IMR-90 (cell line): ENCODE results near the gene ANKMY2. TPM values are rescaled to one million over a fixed set of nuclear protein-coding genes. Genes with fewer than 3 reads are reported as not detected.

Source experiments
- ATAC-seq: fragments of 200-7000 bp; cut with Tn5 transposase; 2 replicates; pipeline ENCODE4 v1.9.1; 2020; ENCODE audit warnings: low read depth, mild to moderate bottlenecking, moderate library complexity
- BruUV-seq: library from RNA; stranded (reverse); fragments of 400-500 nt; replicated peaks from 2 replicates; lab custom pipeline; 2021; lab: Mats Ljungman, UMichigan
- CTCF ChIA-PET: fragments of 300-600 bp; formaldehyde crosslinking; extraction: SDS; loops from one replicate; lab custom pipeline; 2021; ENCODE audit warnings: antibody characterized with exemption; lab: Yijun Ruan, JAX
- POLR2A ChIA-PET: fragments of 300-600 bp; sonication (Branson Sonifier 250); formaldehyde crosslinking; loops from one replicate; lab custom pipeline; 2022; ENCODE audit warnings: antibody characterized with exemption; ENCODE audit not compliant: unreplicated experiment; lab: Charles Lee
- DNase-seq: peaks from one replicate; pipeline ENCODE4 v3.0.0; 2013
- H2AFZ ChIP-seq: replicated peaks from 2 replicates; pipeline ENCODE3; 2013; ENCODE audit warnings: low read length, mild to moderate bottlenecking; ENCODE audit not compliant: poor library complexity
- H2AK5ac ChIP-seq: 2 replicates; pipeline ENCODE4 v1.6.1; 2013; ENCODE audit warnings: low read depth, low read length, inconsistent platforms
- H2AK9ac ChIP-seq: replicated peaks from 2 replicates; pipeline ENCODE3; 2013; ENCODE audit warnings: mild to moderate bottlenecking, low read depth, low read length, moderate library complexity; ENCODE audit not compliant: poor library complexity
- H2BK120ac ChIP-seq: 2 replicates; pipeline ENCODE4 v1.6.1; 2013; ENCODE audit warnings: low read depth, low read length, inconsistent platforms
- H2BK15ac ChIP-seq: 3 replicates; pipeline ENCODE4 v1.6.1; 2013; ENCODE audit warnings: low read depth, low read length, inconsistent platforms
- H2BK20ac ChIP-seq: 2 replicates; pipeline ENCODE4 v1.6.1; 2013; ENCODE audit warnings: low read depth, mild to moderate bottlenecking, inconsistent platforms, low read length, moderate library complexity
- H2BK5ac ChIP-seq: 2 replicates; pipeline ENCODE4 v1.6.1; 2013; ENCODE audit warnings: mild to moderate bottlenecking, low read depth, low read length, inconsistent platforms; ENCODE audit not compliant: poor library complexity, severe bottlenecking
- H3K14ac ChIP-seq: replicated peaks from 2 replicates; pipeline ENCODE4 v1.6.1; 2013; ENCODE audit warnings: low read depth, low read length, inconsistent platforms
- H3K18ac ChIP-seq: 2 replicates; pipeline ENCODE4 v1.6.1; 2013; ENCODE audit warnings: low read depth, low read length, control low read depth
- H3K23ac ChIP-seq: 2 replicates; pipeline ENCODE4 v1.6.1; 2013; ENCODE audit warnings: low read depth, low read length, inconsistent platforms
- H3K27ac ChIP-seq: 2 replicates; pipeline ENCODE4 v1.5.1; 2013; ENCODE audit warnings: mild to moderate bottlenecking, control low read depth, low read length; ENCODE audit not compliant: insufficient read depth
- H3K27me3 ChIP-seq: 2 replicates; pipeline ENCODE4 v1.6.1; 2013; ENCODE audit warnings: low read length; ENCODE audit not compliant: control insufficient read depth, insufficient read depth
- H3K36me3 ChIP-seq: 2 replicates; pipeline ENCODE4 v1.6.1; 2013; ENCODE audit warnings: low read length, mixed read lengths; ENCODE audit not compliant: control insufficient read depth, insufficient read depth
- H3K4ac ChIP-seq: 2 replicates; pipeline ENCODE4 v1.6.1; 2013; ENCODE audit warnings: low read depth, low read length, inconsistent platforms
- H3K4me1 ChIP-seq: 2 replicates; pipeline ENCODE4 v1.6.1; 2013; ENCODE audit warnings: low read length, mixed read lengths; ENCODE audit not compliant: control insufficient read depth, insufficient read depth
- H3K4me2 ChIP-seq: 2 replicates; pipeline ENCODE4 v1.6.1; 2013; ENCODE audit warnings: low read depth, mild to moderate bottlenecking, control low read depth, low read length, moderate library complexity
- H3K4me3 ChIP-seq: 2 replicates; pipeline ENCODE4 v1.5.1; 2013; ENCODE audit warnings: low read depth, mild to moderate bottlenecking, control low read depth, low read length, moderate library complexity; ENCODE audit not compliant: insufficient read depth
- H3K56ac ChIP-seq: 2 replicates; pipeline ENCODE4 v1.6.1; 2013; ENCODE audit warnings: low read length, inconsistent platforms; ENCODE audit not compliant: insufficient read depth; ENCODE audit errors: extremely low read depth
- H3K79me1 ChIP-seq, 2 experiments: 2 replicates each; pipeline ENCODE4 v1.6.1; 2013; ENCODE audit warnings: low read length in 2 of 2, inconsistent platforms in 1 of 2, low read depth in 1 of 2
- H3K9ac ChIP-seq: 2 replicates; pipeline ENCODE4 v1.6.1; 2013; ENCODE audit warnings: low read depth, low read length, control low read depth
- H3K9me1 ChIP-seq: 2 replicates; pipeline ENCODE4 v1.6.1; 2013; ENCODE audit warnings: low read length, inconsistent platforms; ENCODE audit not compliant: insufficient read depth
- H3K9me3 ChIP-seq: 2 replicates; pipeline ENCODE4 v1.6.1; 2013; ENCODE audit warnings: low read length; ENCODE audit not compliant: control insufficient read depth, insufficient read depth
- H4K20me1 ChIP-seq: 2 replicates; pipeline ENCODE4 v1.6.1; 2013; ENCODE audit warnings: low read length, inconsistent platforms; ENCODE audit not compliant: insufficient read depth
- H4K5ac ChIP-seq: 2 replicates; pipeline ENCODE4 v1.6.1; 2013; ENCODE audit warnings: mild to moderate bottlenecking, low read depth, low read length, control low read depth
- H4K8ac ChIP-seq, 2 experiments: 2 replicates each; pipeline ENCODE4 v1.6.1; 2013; ENCODE audit warnings: low read depth in 2 of 2, low read length in 2 of 2, control low read depth in 1 of 2, inconsistent platforms in 1 of 2
- H4K91ac ChIP-seq: 2 replicates; pipeline ENCODE4 v1.6.1; 2013; ENCODE audit warnings: low read depth, low read length, inconsistent platforms; ENCODE audit not compliant: insufficient read depth
- BHLHE40 ChIP-seq: fragments of 150-350 bp; IDR thresholded peaks from 2 replicates; pipeline ENCODE4 v1.6.1; 2016; ENCODE audit warnings: mild to moderate bottlenecking, low read depth, low read length
- CEBPB ChIP-seq: IDR thresholded peaks from 2 replicates; pipeline ENCODE4 v1.6.1; 2012; ENCODE audit warnings: low read depth, low read length, improper control_type of control experiment
- CHD1 ChIP-seq: IDR thresholded peaks from 2 replicates; pipeline ENCODE4 v1.6.1; 2012; ENCODE audit warnings: low read depth, low read length, improper control_type of control experiment
- FOS ChIP-seq: fragments of 150-350 bp; IDR thresholded peaks from 2 replicates; pipeline ENCODE4 v1.6.1; 2016; ENCODE audit warnings: low read depth, low read length
- MAFK ChIP-seq: IDR thresholded peaks from 2 replicates; pipeline ENCODE4 v1.6.1; 2012; ENCODE audit warnings: low read depth, low read length, improper control_type of control experiment
- MAZ ChIP-seq: IDR thresholded peaks from 2 replicates; pipeline ENCODE4 v1.6.1; 2012; ENCODE audit warnings: low read depth, mild to moderate bottlenecking, low read length, improper control_type of control experiment, moderate library complexity, borderline replicate concordance
- MXI1 ChIP-seq: IDR thresholded peaks from 2 replicates; pipeline ENCODE4 v1.6.1; 2012; ENCODE audit warnings: low read depth, mild to moderate bottlenecking, low read length, moderate library complexity, borderline replicate concordance
- NFE2L2 ChIP-seq: fragments of 150-350 bp; IDR thresholded peaks from 2 replicates; pipeline ENCODE4 v1.6.1; 2016; ENCODE audit warnings: low read depth, mild to moderate bottlenecking, low read length
- POLR2A ChIP-seq: IDR thresholded peaks from 2 replicates; pipeline ENCODE4 v1.6.1; 2012; ENCODE audit warnings: mild to moderate bottlenecking, low read depth, low read length
- RAD21 ChIP-seq: IDR thresholded peaks from 2 replicates; pipeline ENCODE4 v1.6.1; 2012; ENCODE audit warnings: low read length, improper control_type of control experiment
- RCOR1 ChIP-seq: IDR thresholded peaks from 2 replicates; pipeline ENCODE4 v1.6.1; 2012; ENCODE audit warnings: mild to moderate bottlenecking, low read length, improper control_type of control experiment; ENCODE audit not compliant: insufficient replicate concordance
- SMC3 ChIP-seq: fragments of 150-350 bp; IDR thresholded peaks from 2 replicates; pipeline ENCODE4 v1.6.1; 2016; ENCODE audit warnings: low read depth, mild to moderate bottlenecking, antibody characterized with exemption, low read length, moderate library complexity
- WGBS, 2 experiments: methylation state at CpG; one replicate each; pipeline versions ENCODE4 v1.1.5 to v1.1.7; 2013; ENCODE audit warnings: missing lambda C conversion rate in 2 of 2; ENCODE audit not compliant: insufficient read length in 1 of 2; ENCODE audit errors: extremely low coverage in 2 of 2; 5-methylcytosine and 5-hydroxymethylcytosine counted together
- dilution Hi-C: fragments of 300-500 bp; cut with HindIII; formaldehyde crosslinking; loops from one replicate; pipeline ENCODE4 v1.14.3; 2018; ENCODE audit warnings: low sequenced_read_pairs; ENCODE audit not compliant: unreplicated experiment
- in situ Hi-C: fragments of 300-500 bp; cut with MboI; formaldehyde crosslinking; loops from 3 replicates; pipeline ENCODE4 v1.14.3; 2019; ENCODE audit warnings: low sequenced_read_pairs, inconsistent platforms, mixed read lengths
- intact Hi-C: fragments of 100-400 bp; cut with micrococcal nuclease; formaldehyde crosslinking; loops from 2 replicates; pipeline ENCODE4 v1.10.0; 2022
- polyA plus RNA-seq, 3 experiments: library from polyadenylated mRNA; depleted of rRNA; stranded (reverse); fragments of >200 nt; gene quantifications; 2 replicates each; pipeline ENCODE4 v1.2.3, GENCODE V29; 2012; ENCODE audit warnings: low replicate concordance in 1 of 3
- total RNA-seq: library from RNA; depleted of rRNA; stranded (reverse); fragments of >200 nt; gene quantifications from 2 replicates; pipeline ENCODE4 v1.2.3, GENCODE V29; 2012
- TF ChIP-seq, protein P1 (sequence below): fragments of 150-350 bp; IDR thresholded peaks from 2 replicates; pipeline ENCODE4 v1.6.1; 2017; ENCODE audit warnings: mild to moderate bottlenecking, antibody characterized with exemption, low read length, low read depth
- TF ChIP-seq, protein P2 (sequence below): conservative IDR thresholded peaks from 2 replicates; pipeline ENCODE4 v1.5.1; 2012; ENCODE audit warnings: mild to moderate bottlenecking, low read depth, low read length, improper control_type of control experiment
- TF ChIP-seq, protein P3 (sequence below): fragments of 150-350 bp; IDR thresholded peaks from 2 replicates; pipeline ENCODE4 v1.6.1; 2016; ENCODE audit warnings: low read depth, mild to moderate bottlenecking, low read length, moderate library complexity, borderline replicate concordance

The ANKMY2 gene
- total and polyA plus RNA-seq, 2 of the 4 experiments (the other 2 are of a cell fraction): 19.5 to 41.9 TPM

DNA sequence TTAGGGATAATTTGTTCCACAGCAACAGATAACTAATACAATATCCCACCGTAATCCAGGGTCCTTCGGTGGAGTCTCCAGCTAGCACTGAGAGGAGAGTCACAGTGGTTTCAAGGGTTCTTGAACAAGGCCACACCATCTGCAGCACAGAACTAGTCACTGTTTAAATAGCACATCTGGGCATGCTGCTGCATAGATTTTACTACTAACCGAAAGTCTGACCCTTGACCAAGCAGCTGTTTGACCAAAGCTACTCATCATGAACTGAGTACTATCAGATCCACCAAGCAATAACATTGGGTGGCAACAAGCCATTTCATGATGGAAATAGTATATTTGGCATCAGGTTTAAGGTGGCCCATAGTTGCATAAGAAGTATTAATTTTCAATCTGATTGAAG is 53.2 kb downstream of the ANKMY2 start:
- Histone ChIP-seq H3K9ac (no peak overlapping the region), H3K23ac (no peak overlapping the region), H2BK20ac (no peak overlapping the region), H3K4me2 (no peak overlapping the region), H3K9me1 (0 out of 2 replicates have a peak, but pooled peaks cover 3% of the 10 kb centered on the region), H3K79me1 (no peaks in the 10 kb centered on the region), H2BK5ac (no peak overlapping the region), H3K36me3 (0 out of 2 replicates have a peak, but pooled peaks cover 1% of the 10 kb centered on the region), H4K5ac (no peak overlapping the region), H2BK120ac (no peak overlapping the region), H3K56ac (no peak overlapping the region), H3K9me3 (no peaks in the 10 kb centered on the region), H2AFZ (no peak overlapping the region), H2BK15ac (no peak overlapping the region), H4K8ac (no peak overlapping the region), H3K27ac (no peak overlapping the region), H3K4me3 (no peak overlapping the region), H3K27me3 (no peaks in the 10 kb centered on the region), H3K14ac (no peak overlapping the region), H2AK9ac (no peak overlapping the region), H3K18ac (no peak overlapping the region), H2AK5ac (no peak overlapping the region), H4K91ac (no peak overlapping the region), H4K20me1 (no peaks in the 10 kb centered on the region), H3K4me1 (peaks cover 3% of the 10 kb centered on the region; the same call in 1 of the 2 replicates), H3K4ac (no peak overlapping the region)
- POLR2A ChIA-PET: no interaction called here
- TF ChIP-seq RAD21 (no peak), RCOR1 (no peak), POLR2A (no peak), CHD1 (no peak), SMC3 (no peak), CEBPB (no peak), MXI1 (no peak), FOS (no peak), NFE2L2 (no peak), MAFK (no peak), BHLHE40 (no peak), MAZ (no peak)
- TF ChIP-seq, protein P1, sequence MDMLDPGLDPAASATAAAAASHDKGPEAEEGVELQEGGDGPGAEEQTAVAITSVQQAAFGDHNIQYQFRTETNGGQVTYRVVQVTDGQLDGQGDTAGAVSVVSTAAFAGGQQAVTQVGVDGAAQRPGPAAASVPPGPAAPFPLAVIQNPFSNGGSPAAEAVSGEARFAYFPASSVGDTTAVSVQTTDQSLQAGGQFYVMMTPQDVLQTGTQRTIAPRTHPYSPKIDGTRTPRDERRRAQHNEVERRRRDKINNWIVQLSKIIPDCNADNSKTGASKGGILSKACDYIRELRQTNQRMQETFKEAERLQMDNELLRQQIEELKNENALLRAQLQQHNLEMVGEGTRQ: no peak
- TF ChIP-seq, protein P2, sequence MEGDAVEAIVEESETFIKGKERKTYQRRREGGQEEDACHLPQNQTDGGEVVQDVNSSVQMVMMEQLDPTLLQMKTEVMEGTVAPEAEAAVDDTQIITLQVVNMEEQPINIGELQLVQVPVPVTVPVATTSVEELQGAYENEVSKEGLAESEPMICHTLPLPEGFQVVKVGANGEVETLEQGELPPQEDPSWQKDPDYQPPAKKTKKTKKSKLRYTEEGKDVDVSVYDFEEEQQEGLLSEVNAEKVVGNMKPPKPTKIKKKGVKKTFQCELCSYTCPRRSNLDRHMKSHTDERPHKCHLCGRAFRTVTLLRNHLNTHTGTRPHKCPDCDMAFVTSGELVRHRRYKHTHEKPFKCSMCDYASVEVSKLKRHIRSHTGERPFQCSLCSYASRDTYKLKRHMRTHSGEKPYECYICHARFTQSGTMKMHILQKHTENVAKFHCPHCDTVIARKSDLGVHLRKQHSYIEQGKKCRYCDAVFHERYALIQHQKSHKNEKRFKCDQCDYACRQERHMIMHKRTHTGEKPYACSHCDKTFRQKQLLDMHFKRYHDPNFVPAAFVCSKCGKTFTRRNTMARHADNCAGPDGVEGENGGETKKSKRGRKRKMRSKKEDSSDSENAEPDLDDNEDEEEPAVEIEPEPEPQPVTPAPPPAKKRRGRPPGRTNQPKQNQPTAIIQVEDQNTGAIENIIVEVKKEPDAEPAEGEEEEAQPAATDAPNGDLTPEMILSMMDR: no peak
- TF ChIP-seq, protein P3, sequence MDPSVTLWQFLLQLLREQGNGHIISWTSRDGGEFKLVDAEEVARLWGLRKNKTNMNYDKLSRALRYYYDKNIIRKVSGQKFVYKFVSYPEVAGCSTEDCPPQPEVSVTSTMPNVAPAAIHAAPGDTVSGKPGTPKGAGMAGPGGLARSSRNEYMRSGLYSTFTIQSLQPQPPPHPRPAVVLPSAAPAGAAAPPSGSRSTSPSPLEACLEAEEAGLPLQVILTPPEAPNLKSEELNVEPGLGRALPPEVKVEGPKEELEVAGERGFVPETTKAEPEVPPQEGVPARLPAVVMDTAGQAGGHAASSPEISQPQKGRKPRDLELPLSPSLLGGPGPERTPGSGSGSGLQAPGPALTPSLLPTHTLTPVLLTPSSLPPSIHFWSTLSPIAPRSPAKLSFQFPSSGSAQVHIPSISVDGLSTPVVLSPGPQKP: no peak
- dilution Hi-C loops: no loop called here
- WGBS, 2 experiments: no CpG with 5 or more reads among the region's 3 CpGs
- in situ Hi-C loops: no loop called here
- no peak for ATAC-seq
- intact Hi-C loops: no loop called here
- DNase-seq: peak; percentile 21
- CTCF ChIA-PET: no interaction called here
- no TSS peak for BruUV-seq
